MM.1S (cell line): ENCODE measurements around the gene TAF5.

Experiments
- DNase-seq: peaks from one replicate; pipeline ENCODE4 v3.0.0-alpha.2; 2015
- H2AFZ ChIP-seq: fragments of 300-600 bp; sonication (generic); 2 replicates; pipeline ENCODE4 v1.6.0; 2016; ENCODE audit warnings: antibody characterized with exemption, low read length
- H3F3A ChIP-seq: fragments of 300-600 bp; sonication (generic); 2 replicates; pipeline ENCODE4 v1.6.1; 2016; ENCODE audit warnings: mild to moderate bottlenecking, antibody characterized with exemption, low read length, moderate library complexity, mixed read lengths; ENCODE audit not compliant: insufficient read depth
- H3K27ac ChIP-seq: fragments of 300-600 bp; sonication (generic); 2 replicates; pipeline ENCODE4 v1.5.1; 2016; ENCODE audit warnings: mild to moderate bottlenecking, low read length
- H3K27me3 ChIP-seq: fragments of 300-600 bp; sonication (generic); replicated peaks from 2 replicates; pipeline ENCODE4 v1.6.0; 2016; ENCODE audit warnings: low read length; ENCODE audit not compliant: insufficient read depth
- H3K36me3 ChIP-seq: fragments of 300-600 bp; sonication (generic); replicated peaks from 2 replicates; pipeline ENCODE4 v1.6.1; 2016; ENCODE audit warnings: mild to moderate bottlenecking, low read length, mixed read lengths; ENCODE audit not compliant: insufficient read depth
- H3K4me1 ChIP-seq: fragments of 300-600 bp; sonication (generic); 2 replicates; pipeline ENCODE4 v1.6.1; 2016; ENCODE audit warnings: low read length, mixed read lengths
- H3K4me2 ChIP-seq: fragments of 300-600 bp; sonication (generic); 2 replicates; pipeline ENCODE4 v1.6.0; 2016; ENCODE audit warnings: low read depth, low read length
- H3K4me3 ChIP-seq: fragments of 300-600 bp; sonication (generic); 2 replicates; pipeline ENCODE4 v1.5.1; 2016; ENCODE audit warnings: low read length, mixed read lengths
- H3K79me2 ChIP-seq: fragments of 300-600 bp; sonication (generic); 2 replicates; pipeline ENCODE4 v1.6.1; 2016; ENCODE audit warnings: mixed run types, low read length, mixed read lengths
- H3K9ac ChIP-seq: fragments of 300-600 bp; sonication (generic); 2 replicates; pipeline ENCODE4 v1.6.1; 2016; ENCODE audit warnings: low read length, mixed read lengths
- H3K9me2 ChIP-seq: fragments of 300-600 bp; sonication (generic); replicated peaks from 2 replicates; pipeline ENCODE4 v1.6.1; 2016; ENCODE audit warnings: mild to moderate bottlenecking, low read length, mixed read lengths; ENCODE audit not compliant: insufficient read depth
- H3K9me3 ChIP-seq: fragments of 300-600 bp; sonication (generic); replicated peaks from 2 replicates; pipeline ENCODE4 v1.6.1; 2016; ENCODE audit warnings: mild to moderate bottlenecking, low read length, mixed read lengths; ENCODE audit not compliant: insufficient read depth
- H4K20me1 ChIP-seq: fragments of 300-600 bp; sonication (generic); 2 replicates; pipeline ENCODE4 v1.6.1; 2016; ENCODE audit warnings: mild to moderate bottlenecking, low read length, moderate library complexity, mixed read lengths; ENCODE audit not compliant: insufficient read depth
- CTCF ChIP-seq: fragments of 300-600 bp; sonication (generic); IDR thresholded peaks from 2 replicates; pipeline ENCODE4 v1.5.1; 2016; ENCODE audit warnings: antibody characterized with exemption, low read length, mixed read lengths
- EZH2 ChIP-seq: fragments of 300-600 bp; sonication (generic); optimal IDR thresholded peaks from 2 replicates; pipeline ENCODE3; 2017; ENCODE audit warnings: low read depth, mild to moderate bottlenecking, antibody characterized with exemption, low read length, mixed read lengths
- EZH2phosphoT487 ChIP-seq: fragments of 300-600 bp; sonication (generic); IDR thresholded peaks from 2 replicates; pipeline ENCODE4 v1.6.1; 2018; ENCODE audit warnings: antibody characterized with exemption, low read length

The TAF5 gene

GRCh38 chr10:103417601-103418000 lies 49.8 kb downstream of the TAF5 start:
- Histone ChIP-seq H3K9ac (no peak overlapping the region), H3F3A (no peaks in the 10 kb centered on the region), H3K27ac (no peak overlapping the region), H3K9me3 (no peaks in the 10 kb centered on the region), H3K4me2 (no peak overlapping the region), H3K9me2 (no peaks in the 10 kb centered on the region), H3K4me1 (no peaks in the 10 kb centered on the region), H3K27me3 (no peaks in the 10 kb centered on the region), H3K4me3 (no peak overlapping the region), H3K79me2 (peaks cover 10% of the 10 kb centered on the region; the same call in 1 of the 2 replicates), H4K20me1 (no peaks in the 10 kb centered on the region), H2AFZ (no peak overlapping the region), H3K36me3 (peaks cover 29% of the 10 kb centered on the region)
- DNase-seq, result no peak
- TF ChIP-seq EZH2phosphoT487, result no peak
- no peak for TF ChIP-seq EZH2
- TF ChIP-seq CTCF, result no peak

- H2AFZ ChIP-seq, result no peak overlapping the region
- no peaks in the 10 kb centered on the region for H3F3A ChIP-seq
- TF ChIP-seq EZH2 (no peak), CTCF (no peak), EZH2phosphoT487 (no peak)
- no peak for DNase-seq
- H3K4me1 ChIP-seq, result no peaks in the 10 kb centered on the region
- no peak overlapping the region for H3K9ac ChIP-seq
- H4K20me1 ChIP-seq, result no peaks in the 10 kb centered on the region
- H3K4me3 ChIP-seq, result no peak overlapping the region
- H3K9me2 ChIP-seq, result no peaks in the 10 kb centered on the region
- no peaks in the 10 kb centered on the region for H3K27me3 ChIP-seq
- H3K9me3 ChIP-seq, result no peaks in the 10 kb centered on the region
- peaks cover 10% of the 10 kb centered on the region; the same call in 1 of the 2 replicates for H3K79me2 ChIP-seq
- H3K4me2 ChIP-seq, result no peak overlapping the region
- no peak overlapping the region for H3K27ac ChIP-seq
- H3K36me3 ChIP-seq, result peaks cover 29% of the 10 kb centered on the region
Measured at GRCh38 chr10:103419101-103419500, 51.3 kb downstream of the TAF5 start.

- no peak overlapping the region for H3K9ac ChIP-seq
- no peak overlapping the region for H3K4me3 ChIP-seq
- no peaks in the 10 kb centered on the region for H3K9me3 ChIP-seq
- H3K4me1 ChIP-seq, result no peaks in the 10 kb centered on the region
- TF ChIP-seq EZH2 (no peak), CTCF (no peak), EZH2phosphoT487 (no peak)
- H2AFZ ChIP-seq, result no peak overlapping the region
- no peak overlapping the region for H3K4me2 ChIP-seq
- no peak for DNase-seq
- no peaks in the 10 kb centered on the region for H4K20me1 ChIP-seq
- no peak overlapping the region for H3K27ac ChIP-seq
- H3K9me2 ChIP-seq, result no peaks in the 10 kb centered on the region
- 0 out of 2 replicates have a peak, but pooled peaks cover 6% of the 10 kb centered on the region for H3K79me2 ChIP-seq
- no peaks in the 10 kb centered on the region for H3F3A ChIP-seq
- H3K27me3 ChIP-seq, result no peaks in the 10 kb centered on the region
- peaks cover 15% of the 10 kb centered on the region; the same call in 1 of the 2 replicates for H3K36me3 ChIP-seq
Measured at GRCh38 chr10:103423748-103424147, 56.0 kb downstream of the TAF5 start.
